H9 (cell line): ENCODE data around the gene TMEM123. TPM values are rescaled to one million over a fixed set of nuclear protein-coding genes. Genes with fewer than 3 reads are reported as not detected.

ENCODE experiments used
- DNase-seq: peaks from one replicate; pipeline ENCODE4 v3.0.0-alpha.2; 2017
- H2AFZ ChIP-seq: one replicate; pipeline ENCODE4 v1.6.1; 2013; ENCODE audit warnings: mild to moderate bottlenecking, low read length, control low read depth, moderate library complexity
- H2AK5ac ChIP-seq: 2 replicates; pipeline ENCODE4 v1.6.1; 2013; ENCODE audit warnings: low read length, control low read depth, mixed read lengths; ENCODE audit not compliant: insufficient read length
- H2BK120ac ChIP-seq: one replicate; pipeline ENCODE4 v1.6.1; 2013; ENCODE audit warnings: low read depth, mild to moderate bottlenecking, low read length, control low read depth, inconsistent platforms; ENCODE audit not compliant: poor library complexity, severe bottlenecking
- H2BK12ac ChIP-seq: 2 replicates; pipeline ENCODE4 v1.6.1; 2013; ENCODE audit warnings: low read length, control low read depth, mixed read lengths, low read depth; ENCODE audit not compliant: insufficient read length
- H2BK15ac ChIP-seq: 2 replicates; pipeline ENCODE4 v1.6.1; 2013; ENCODE audit warnings: low read depth, low read length, control low read depth
- H2BK20ac ChIP-seq: one replicate; pipeline ENCODE4 v1.6.1; 2013; ENCODE audit warnings: low read depth, mild to moderate bottlenecking, low read length, control low read depth, inconsistent platforms; ENCODE audit not compliant: poor library complexity, severe bottlenecking
- H2BK5ac ChIP-seq: 2 replicates; pipeline ENCODE4 v1.6.1; 2013; ENCODE audit warnings: low read length, control low read depth, mixed read lengths; ENCODE audit not compliant: insufficient read length
- H3K14ac ChIP-seq: 2 replicates; pipeline ENCODE4 v1.6.1; 2013; ENCODE audit warnings: low read length, control low read depth; ENCODE audit not compliant: insufficient read depth
- H3K18ac ChIP-seq: 2 replicates; pipeline ENCODE4 v1.6.1; 2013; ENCODE audit warnings: low read depth, mild to moderate bottlenecking, mixed read lengths, low read length, control low read depth; ENCODE audit not compliant: insufficient read length
- H3K23ac ChIP-seq: 2 replicates; pipeline ENCODE4 v1.6.1; 2013; ENCODE audit warnings: low read length, control low read depth, mixed read lengths, low read depth; ENCODE audit not compliant: insufficient read length
- H3K23me2 ChIP-seq: 2 replicates; pipeline ENCODE4 v1.6.1; 2013; ENCODE audit warnings: low read depth, mild to moderate bottlenecking, mixed read lengths, low read length, control low read depth; ENCODE audit not compliant: insufficient read length, poor library complexity, severe bottlenecking
- H3K27ac ChIP-seq: 2 replicates; pipeline ENCODE4 v1.5.1; 2013; ENCODE audit warnings: low read length, control low read depth, mixed read lengths, low read depth; ENCODE audit not compliant: insufficient read length
- H3K27me3 ChIP-seq: 2 replicates; pipeline ENCODE4 v1.6.1; 2013; ENCODE audit warnings: low read length, control low read depth, inconsistent platforms; ENCODE audit not compliant: insufficient read depth
- H3K4ac ChIP-seq: 2 replicates; pipeline ENCODE4 v1.6.1; 2013; ENCODE audit warnings: low read depth, mild to moderate bottlenecking, control low read depth, inconsistent platforms, low read length, moderate library complexity
- H3K4me1 ChIP-seq: 2 replicates; pipeline ENCODE4 v1.6.1; 2013; ENCODE audit warnings: low read length, control low read depth, inconsistent platforms; ENCODE audit not compliant: insufficient read depth
- H3K4me2 ChIP-seq: 2 replicates; pipeline ENCODE4 v1.6.1; 2013; ENCODE audit warnings: low read length, control low read depth, mixed read lengths; ENCODE audit not compliant: insufficient read length, insufficient read depth
- H3K56ac ChIP-seq: 2 replicates; pipeline ENCODE4 v1.6.1; 2013; ENCODE audit warnings: low read depth, mild to moderate bottlenecking, mixed read lengths, low read length, control low read depth; ENCODE audit not compliant: insufficient read length
- H3K79me1 ChIP-seq: 2 replicates; pipeline ENCODE4 v1.6.1; 2013; ENCODE audit warnings: low read depth, mild to moderate bottlenecking, moderate library complexity, low read length, control low read depth, inconsistent platforms; ENCODE audit not compliant: insufficient read depth, poor library complexity, severe bottlenecking
- H3K79me2 ChIP-seq: 2 replicates; pipeline ENCODE4 v1.6.1; 2013; ENCODE audit warnings: low read length, control low read depth, inconsistent platforms; ENCODE audit not compliant: insufficient read depth
- H3K9ac ChIP-seq: 2 replicates; pipeline ENCODE4 v1.6.1; 2013; ENCODE audit warnings: low read length, control low read depth, mixed read lengths; ENCODE audit not compliant: insufficient read length; ENCODE audit errors: extremely low read depth
- H3K9me3 ChIP-seq: one replicate; pipeline ENCODE4 v1.6.1; 2013; ENCODE audit warnings: low read depth, low read length, inconsistent platforms; ENCODE audit not compliant: control insufficient read depth
- H3T11ph ChIP-seq: one replicate; pipeline ENCODE4 v1.6.1; 2013; ENCODE audit warnings: mild to moderate bottlenecking, low read length, control low read depth, inconsistent platforms
- H4K20me1 ChIP-seq: one replicate; pipeline ENCODE4 v1.6.1; 2013; ENCODE audit not compliant: control insufficient read depth, insufficient read length, insufficient read depth
- H4K5ac ChIP-seq: 2 replicates; pipeline ENCODE4 v1.6.1; 2013; ENCODE audit warnings: low read depth, mild to moderate bottlenecking, mixed read lengths, low read length, control low read depth; ENCODE audit not compliant: insufficient read length
- H4K8ac ChIP-seq: replicated peaks from 2 replicates; pipeline ENCODE4 v1.6.1; 2013; ENCODE audit warnings: low read length, control low read depth, mixed read lengths, low read depth; ENCODE audit not compliant: insufficient read length
- H4K91ac ChIP-seq: 2 replicates; pipeline ENCODE4 v1.6.1; 2013; ENCODE audit warnings: low read depth, mild to moderate bottlenecking, moderate library complexity, mixed read lengths, low read length, control low read depth; ENCODE audit not compliant: insufficient read length
- H3K27ac Mint-ChIP-seq, 3 experiments: 2 replicates in 2 of 3; 3 replicates in 1 of 3; pipeline ENCODE4 v1.8.0; 2020 to 2021; ENCODE audit warnings: mixed read lengths in 3 of 3, mild to moderate bottlenecking in 1 of 3, moderate library complexity in 1 of 3
- H3K27me3 Mint-ChIP-seq: 2 replicates; pipeline ENCODE4 v1.8.0; 2021; ENCODE audit warnings: low read depth, mild to moderate bottlenecking, moderate library complexity, mixed read lengths
- H3K36me3 Mint-ChIP-seq, 3 experiments: 2 replicates in 2 of 3; 3 replicates in 1 of 3; pipeline ENCODE4 v1.8.0; 2020 to 2021; ENCODE audit warnings: low read depth in 3 of 3, mixed read lengths in 3 of 3; ENCODE audit not compliant: insufficient read depth in 1 of 3
- H3K4me1 Mint-ChIP-seq, 2 experiments: 2 replicates each; pipeline ENCODE4 v1.8.0; 2020; ENCODE audit warnings: mixed read lengths in 2 of 2
- H3K4me3 Mint-ChIP-seq, 2 experiments: 2 replicates in 1 of 2; 3 replicates in 1 of 2; pipeline ENCODE4 v1.8.0; 2020 to 2021; ENCODE audit warnings: mild to moderate bottlenecking in 2 of 2, mixed read lengths in 2 of 2, moderate library complexity in 1 of 2
- H3K9me3 Mint-ChIP-seq, 2 experiments: 2 replicates in 1 of 2; 3 replicates in 1 of 2; pipeline ENCODE4 v1.8.0; 2020; ENCODE audit warnings: mild to moderate bottlenecking in 2 of 2, mixed read lengths in 2 of 2, moderate library complexity in 1 of 2
- CTCF ChIP-seq: fragments of 200-600 bp; sonication (generic); conservative IDR thresholded peaks from 3 replicates; pipeline ENCODE4 v1.8.0; 2021; ENCODE audit warnings: antibody characterized with exemption, mild to moderate bottlenecking
- WGBS: extraction: QIAGEN DNeasy Blood & Tissue Kit; methylation state at CpG from one replicate; pipeline ENCODE4 v1.1.7; 2013; ENCODE audit warnings: missing lambda C conversion rate, low lambda C conversion rate, mixed read lengths; ENCODE audit not compliant: insufficient read length; ENCODE audit errors: extremely low coverage; 5-methylcytosine and 5-hydroxymethylcytosine counted together
- total RNA-seq: library from RNA; stranded (reverse); gene quantifications from 2 replicates; pipeline ENCODE4 v1.2.1, GENCODE V29; 2021

Gene TMEM123
- total RNA-seq, 1 experiment from 2014 or later, result 76.7 TPM

GRCh38 chr11:102462610-102463009, 10.0 kb upstream of the TMEM123 start:
- Histone ChIP-seq H3K79me2 (no peaks in the 10 kb centered on the region; the same call in 1 of the 2 replicates), H3K27ac (no peak overlapping the region), H3K4me2 (no peak overlapping the region), H3K79me1 (no peaks in the 10 kb centered on the region), H2BK15ac (no peak overlapping the region), H3K23ac (no peak overlapping the region), H3K14ac (no peak overlapping the region), H4K5ac (no peak overlapping the region), H4K20me1 (no peaks in the 10 kb centered on the region), H3K4ac (no peak overlapping the region), H3K9ac (no peak overlapping the region), H2AK5ac (no peak overlapping the region), H2BK120ac (no peak overlapping the region), H3K9me3 (no peaks in the 10 kb centered on the region), H3K23me2 (no peaks in the 10 kb centered on the region), H3T11ph (no peak overlapping the region), H3K4me1 (no peaks in the 10 kb centered on the region), H2BK20ac (no peak overlapping the region), H4K8ac (no peak overlapping the region), H2BK5ac (no peak overlapping the region), H4K91ac (no peak overlapping the region), H2BK12ac (no peak overlapping the region), H3K18ac (no peak overlapping the region), H2AFZ (no peak overlapping the region), H3K56ac (no peak overlapping the region), H3K27me3 (no peaks in the 10 kb centered on the region)
- H3K4me1 Mint-ChIP-seq, result peaks cover 4 to 6% of the 10 kb centered on the region in 2 experiments; a peak in 3 of 4 replicates
- H3K9me3 Mint-ChIP-seq, result no peaks in the 10 kb centered on the region
- H3K27me3 Mint-ChIP-seq, result peaks cover 11% of the 10 kb centered on the region
- no peak for TF ChIP-seq CTCF
- H3K27ac Mint-ChIP-seq, result no peak overlapping the region
- no peak for DNase-seq
- WGBS, result no CpG with 5 or more reads among the region's 4 CpGs
- no peaks in the 10 kb centered on the region; a peak in 1 of 7 replicates for H3K36me3 Mint-ChIP-seq
- H3K4me3 Mint-ChIP-seq, result no peak overlapping the region
